Anterior cingulate cortex (tissue), 58 donors: ENCODE data around the gene MFSD2A.
"Not testable (repeated sequence)": the region's sequence is repeated elsewhere in the genome, so short reads cannot be mapped to it uniquely, and the experiment has no call there.

Source experiments
- DNase-seq, 58 donors: peaks; one replicate each; lab custom pipeline; 2025; lab: John Stamatoyannopoulos, UW

The MFSD2A gene

DNA sequence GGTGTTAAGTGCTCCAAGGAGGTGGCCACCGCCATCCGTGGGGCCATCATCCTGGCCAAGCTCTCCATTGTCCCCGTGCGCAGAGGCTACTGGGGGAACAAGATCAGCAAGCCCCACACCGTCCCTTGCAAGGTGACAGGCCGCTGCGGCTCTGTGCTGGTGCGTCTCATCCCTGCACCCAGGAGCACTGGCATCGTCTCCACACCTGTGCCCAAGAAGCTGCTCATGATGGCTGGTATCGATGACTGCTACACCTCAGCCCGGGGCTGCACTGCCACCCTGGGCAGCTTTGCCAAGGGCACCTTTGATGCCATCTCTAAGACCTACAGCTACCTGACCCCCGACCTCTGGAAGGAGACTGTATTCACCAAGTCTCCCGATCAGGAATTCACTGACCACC is 8.0 kb downstream of the MFSD2A start:
- DNase-seq, result not testable (repeated sequence)

DNA sequence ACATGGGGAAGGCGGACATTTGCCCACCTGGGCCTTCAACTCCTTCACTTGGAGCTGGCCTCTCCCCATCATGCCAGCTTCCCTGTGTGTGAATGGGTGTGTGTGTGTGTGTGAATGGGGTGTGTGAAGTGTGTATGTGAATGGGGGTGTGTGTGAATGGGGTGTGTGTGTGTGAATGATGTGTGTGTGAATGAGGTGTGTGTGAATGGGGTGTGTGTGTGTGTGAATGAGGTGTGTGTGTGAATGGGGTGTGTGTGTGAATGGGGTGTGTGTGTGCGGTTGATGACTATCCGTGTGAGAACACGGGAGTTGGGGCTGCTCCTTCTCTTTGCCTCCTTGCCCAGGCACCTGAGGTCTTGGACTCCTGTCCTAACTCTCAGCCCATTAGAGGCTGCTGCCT is 9.6 kb downstream of the MFSD2A start:
- no peak for DNase-seq

DNA sequence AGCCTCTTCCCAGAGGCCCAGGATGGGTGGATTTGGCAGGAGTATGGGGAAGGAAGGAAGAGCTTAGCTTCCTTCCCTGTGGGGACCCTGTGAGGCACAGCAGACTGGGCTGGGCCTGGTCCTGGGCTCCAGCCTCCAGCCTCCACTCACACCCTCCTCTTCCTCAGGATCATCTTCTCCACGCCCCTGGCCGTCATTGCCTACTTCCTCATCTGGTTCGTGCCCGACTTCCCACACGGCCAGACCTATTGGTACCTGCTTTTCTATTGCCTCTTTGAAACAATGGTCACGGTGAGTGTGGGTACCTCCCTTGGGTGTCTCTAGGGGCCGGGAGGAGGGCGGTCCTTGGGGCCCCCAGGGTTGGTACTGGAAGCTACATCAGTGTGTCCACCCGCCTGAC is 10.1 kb downstream of the MFSD2A start:
- DNase-seq, result no peak

DNA sequence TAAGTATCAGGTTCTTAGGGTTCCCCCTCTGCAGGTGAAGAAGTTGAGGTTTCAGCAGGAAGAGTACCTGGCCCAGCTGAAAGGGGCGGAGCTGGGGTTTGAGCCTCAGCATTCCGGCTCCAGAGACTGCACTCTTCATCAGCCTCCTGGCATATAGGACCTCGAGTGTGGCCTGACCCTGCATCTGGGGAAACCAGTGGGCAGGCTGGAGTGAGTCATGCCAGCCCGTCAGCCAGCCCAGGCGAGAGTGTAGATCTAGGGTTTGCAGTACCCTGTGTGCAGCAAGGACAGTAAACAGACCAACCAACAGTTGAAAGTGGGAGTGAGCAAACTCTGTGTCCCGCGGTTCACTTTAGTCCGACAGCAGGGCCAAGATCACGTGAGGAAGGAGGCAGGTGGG is 14.1 kb downstream of the MFSD2A start:
- no peak for DNase-seq

DNA sequence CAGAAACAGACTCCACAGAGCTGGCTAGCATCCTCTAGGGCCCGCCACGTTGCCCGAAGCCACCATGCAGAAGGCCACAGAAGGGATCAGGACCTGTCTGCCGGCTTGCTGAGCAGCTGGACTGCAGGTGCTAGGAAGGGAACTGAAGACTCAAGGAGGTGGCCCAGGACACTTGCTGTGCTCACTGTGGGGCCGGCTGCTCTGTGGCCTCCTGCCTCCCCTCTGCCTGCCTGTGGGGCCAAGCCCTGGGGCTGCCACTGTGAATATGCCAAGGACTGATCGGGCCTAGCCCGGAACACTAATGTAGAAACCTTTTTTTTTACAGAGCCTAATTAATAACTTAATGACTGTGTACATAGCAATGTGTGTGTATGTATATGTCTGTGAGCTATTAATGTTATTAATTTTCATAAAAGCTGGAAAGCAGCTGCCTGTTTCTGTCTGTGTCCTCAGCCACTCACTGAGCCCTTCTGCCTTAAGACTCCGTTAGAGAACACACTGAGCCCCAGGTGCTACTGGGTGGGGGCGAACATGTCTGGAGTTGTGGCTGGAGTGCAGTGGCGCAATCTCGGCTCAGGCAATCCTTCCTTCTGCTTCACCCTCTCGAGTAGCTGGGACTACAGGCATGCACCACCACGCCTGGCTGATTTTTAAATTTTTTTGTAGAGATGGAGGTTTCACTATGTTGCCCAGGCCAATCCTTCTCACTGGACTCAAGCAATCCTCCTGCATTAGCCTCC is 14.8 kb downstream of the MFSD2A start:
- no peak for DNase-seq

DNA sequence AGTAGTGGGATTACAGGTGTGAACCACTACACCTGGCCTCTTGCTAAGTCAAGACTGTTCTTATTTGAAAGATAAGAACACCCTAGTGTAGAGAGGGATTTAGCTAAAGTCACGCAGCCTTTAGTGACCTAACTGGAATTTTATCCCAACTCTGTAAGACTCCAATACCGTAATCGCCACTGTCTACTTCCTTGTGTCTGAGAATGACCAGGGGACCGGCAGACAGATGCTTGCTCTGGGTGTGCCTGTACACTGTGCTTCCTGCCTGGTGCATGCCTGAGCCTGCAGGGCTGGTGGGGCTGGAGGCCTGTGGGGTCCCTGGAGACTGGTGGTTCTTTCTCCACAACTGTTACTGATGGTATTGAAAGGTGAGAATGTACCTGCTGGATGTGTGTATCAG is 15.3 kb downstream of the MFSD2A start:
- DNase-seq, result no peak

DNA sequence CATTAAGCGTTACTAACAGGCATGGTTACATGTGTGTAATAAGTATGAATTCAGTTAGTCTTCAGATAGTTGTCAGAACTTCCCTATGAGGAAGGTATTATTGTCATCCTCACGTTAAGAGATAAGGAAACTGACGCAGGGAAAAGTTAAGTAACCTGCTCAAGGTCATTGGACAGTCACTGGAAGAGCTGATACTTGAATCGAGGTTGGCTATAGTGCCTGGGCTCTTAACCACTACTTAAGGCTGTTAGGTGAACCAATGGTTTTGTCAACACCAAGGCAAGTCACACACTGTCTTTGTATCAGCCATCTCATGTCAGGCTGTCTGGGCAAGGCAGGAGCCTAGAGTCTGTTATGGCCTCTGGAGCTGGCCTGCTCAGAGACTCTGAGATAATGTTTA is 16.2 kb downstream of the MFSD2A start:
- no peak for DNase-seq

DNA sequence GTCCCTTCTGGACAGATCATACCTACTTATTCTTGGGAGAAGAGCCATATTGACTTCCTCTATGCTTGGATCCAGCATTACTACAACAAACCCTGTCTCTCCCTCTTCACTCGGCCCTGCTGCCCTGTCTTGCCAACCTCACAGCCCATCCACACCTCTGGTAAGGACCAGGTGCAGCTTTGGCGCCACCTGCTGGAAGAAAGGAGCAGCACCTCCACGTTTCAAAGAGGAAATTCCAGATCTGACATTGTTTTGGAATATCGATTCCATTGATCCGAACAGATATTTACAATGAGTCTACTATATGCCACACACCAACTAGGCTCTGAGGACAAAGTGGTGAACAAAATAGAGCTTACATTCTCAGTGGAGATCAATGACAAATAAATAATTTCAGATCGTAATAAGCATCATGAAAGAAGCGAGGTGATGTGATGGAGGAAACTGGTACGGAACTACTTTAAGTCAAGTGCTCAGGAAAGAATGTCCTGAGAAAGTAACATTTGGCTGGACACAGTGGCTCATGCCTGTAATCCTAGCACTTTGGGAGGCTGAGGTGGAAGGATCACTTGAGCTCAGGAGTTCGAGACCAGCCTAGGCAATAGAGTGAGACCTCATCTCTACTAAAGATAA is 18.7 kb downstream of the MFSD2A start:
- peak in 51 of 58 donors; percentile 9 to 85 (median 45) for DNase-seq

DNA sequence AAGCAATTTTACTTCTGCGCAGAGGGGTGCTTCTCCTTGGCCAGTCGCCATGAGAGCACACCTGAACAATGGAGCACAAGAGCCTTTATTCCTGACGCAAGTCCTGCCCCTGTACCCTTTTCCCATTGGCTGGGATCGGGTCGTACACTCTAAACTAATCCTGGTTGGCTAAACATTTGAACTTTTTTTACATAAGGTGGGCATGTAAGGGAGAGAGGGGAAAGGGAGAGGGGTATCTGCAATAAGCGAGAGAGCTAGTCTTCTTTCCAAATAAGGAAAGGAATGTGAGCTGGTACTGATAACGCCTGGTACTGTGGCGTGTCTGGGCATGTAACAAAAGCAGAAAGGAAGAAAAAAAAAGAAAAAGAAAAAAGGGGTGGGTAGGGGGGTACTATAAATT is 21.8 kb downstream of the MFSD2A start:
- DNase-seq, result no peak

DNA sequence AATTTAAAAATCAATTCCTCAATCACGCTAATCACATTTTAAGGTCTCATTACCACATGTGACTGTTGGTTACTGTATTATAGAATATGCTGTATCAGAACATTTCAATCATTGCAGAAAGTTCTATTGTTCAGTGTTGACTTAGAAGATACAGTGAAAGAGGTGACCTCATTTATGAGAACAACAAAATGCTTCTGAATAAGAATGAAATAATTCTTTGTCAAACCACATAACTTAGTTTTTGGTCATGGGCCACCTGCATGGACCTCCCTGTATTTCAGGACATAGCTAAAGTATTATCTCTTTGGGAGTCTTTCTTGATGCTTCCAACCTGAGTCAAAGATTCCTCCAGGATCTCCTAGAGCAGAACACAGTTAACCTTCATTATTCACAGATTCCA is 22.3 kb downstream of the MFSD2A start:
- no peak for DNase-seq

DNA sequence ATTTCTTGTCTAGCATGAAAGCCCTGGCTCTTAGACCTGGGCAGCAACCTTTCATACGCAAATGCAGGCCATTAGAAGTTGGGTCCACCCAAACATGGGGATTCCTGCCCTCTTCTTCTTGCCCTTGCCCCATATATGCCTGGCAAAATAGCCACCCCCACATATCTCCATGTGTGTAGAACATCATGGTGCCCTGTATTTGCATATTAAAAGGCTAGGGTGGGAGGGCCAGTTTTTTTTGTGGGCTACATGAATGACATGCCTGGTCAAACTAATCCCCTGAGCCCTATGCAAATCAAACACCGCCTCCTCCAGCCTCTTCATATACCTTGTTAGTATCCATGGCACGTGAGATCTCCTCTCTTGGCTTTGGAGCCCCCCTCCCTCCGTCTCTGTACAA is 24.7 kb downstream of the MFSD2A start:
- DNase-seq, result no peak

DNA sequence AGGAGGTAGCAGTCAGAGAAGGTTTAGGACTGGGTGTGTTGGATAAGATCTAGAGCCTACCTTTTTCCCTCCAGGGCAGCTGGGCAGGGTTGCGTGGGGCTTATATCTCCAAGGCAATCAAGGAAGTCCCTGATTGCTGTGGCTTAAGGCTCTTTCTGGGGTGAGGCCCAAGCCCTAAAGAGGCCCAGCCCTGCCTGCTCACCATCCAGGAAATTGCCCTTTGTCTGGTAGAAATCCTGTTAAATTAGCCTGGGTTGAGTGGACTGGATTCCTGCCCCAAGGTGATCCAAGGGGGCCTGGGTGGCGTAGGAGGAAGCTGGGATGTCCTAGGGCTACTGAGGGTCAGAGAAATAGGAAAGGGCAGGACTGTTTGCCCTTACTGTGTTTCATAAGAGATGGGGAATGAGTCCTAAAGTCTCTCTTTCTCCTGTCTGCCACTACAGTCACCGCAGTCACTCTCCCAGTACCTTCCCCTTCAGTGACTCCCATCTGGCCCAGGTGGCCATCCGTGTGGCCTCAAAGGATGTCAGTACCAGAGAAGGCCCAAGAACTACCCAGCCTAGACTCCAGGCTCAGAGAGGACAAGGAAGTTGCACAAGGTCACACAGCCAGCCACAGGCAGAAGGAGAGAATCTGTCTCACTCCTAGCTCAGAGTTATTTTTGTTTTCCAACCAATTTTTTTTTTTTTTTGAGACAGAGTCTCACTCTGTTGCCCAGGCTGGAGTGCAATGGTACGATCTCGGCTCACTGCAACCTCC is 25.8 kb downstream of the MFSD2A start:
- no peak for DNase-seq

DNA sequence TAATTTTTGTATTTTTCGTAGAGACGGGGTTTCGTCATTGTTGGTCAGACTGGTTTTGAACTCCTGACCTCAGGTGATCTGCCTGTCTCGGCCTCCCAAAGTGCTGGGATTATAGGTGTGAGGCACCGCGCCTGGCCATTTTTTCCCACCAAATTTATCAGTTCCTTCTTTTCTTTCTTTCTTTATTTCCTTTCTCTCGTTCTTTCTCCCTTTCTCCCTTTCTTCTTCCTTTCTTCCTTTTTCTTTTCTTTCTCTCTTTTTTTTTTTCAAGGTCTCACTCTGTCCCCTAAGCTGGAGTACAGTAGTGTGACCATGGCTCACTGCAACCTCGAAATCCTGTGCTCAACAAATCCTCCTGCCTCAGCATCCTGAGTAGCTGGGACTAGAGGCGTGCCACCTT is 26.4 kb downstream of the MFSD2A start:
- no peak for DNase-seq

DNA sequence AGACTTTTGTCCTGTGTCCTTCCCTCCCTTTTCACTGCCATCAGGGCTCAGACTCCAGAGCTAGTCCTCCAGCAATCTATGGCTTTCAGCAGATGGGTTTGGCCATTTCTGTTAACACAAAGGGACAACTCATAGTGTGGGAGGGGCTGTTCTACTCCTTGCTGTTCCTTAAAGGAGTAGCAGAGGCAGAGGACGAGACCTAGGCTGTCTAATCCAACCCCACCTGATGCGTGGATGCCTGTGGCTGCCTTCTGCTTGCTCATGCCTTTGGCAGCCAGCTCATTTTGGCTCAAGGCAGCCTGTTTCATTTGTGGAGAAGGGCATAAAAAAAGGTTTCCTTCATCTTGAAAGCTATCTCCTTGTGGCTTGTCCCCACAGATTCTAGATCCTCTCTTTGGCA is 27.0 kb downstream of the MFSD2A start:
- DNase-seq, result no peak

DNA sequence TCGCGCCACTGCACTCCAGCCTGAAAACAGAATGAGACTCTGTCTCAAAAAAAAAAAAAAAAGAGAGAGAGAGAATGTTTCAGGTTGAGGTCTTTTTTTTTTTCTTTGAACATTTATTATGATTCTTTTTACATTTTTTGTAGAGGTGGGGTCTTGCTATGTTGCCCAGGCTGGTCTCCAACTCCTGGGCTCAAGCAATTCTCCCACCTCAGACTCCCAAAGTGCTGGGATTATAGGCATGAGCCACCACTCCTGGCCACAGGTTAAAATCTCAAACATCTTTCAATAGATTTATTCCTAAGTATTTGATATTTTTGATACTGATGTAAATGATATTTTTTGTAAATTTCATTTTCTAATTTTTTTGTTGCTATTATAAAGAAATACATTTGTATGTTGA is 29.5 kb downstream of the MFSD2A start:
- not testable (repeated sequence) for DNase-seq

DNA sequence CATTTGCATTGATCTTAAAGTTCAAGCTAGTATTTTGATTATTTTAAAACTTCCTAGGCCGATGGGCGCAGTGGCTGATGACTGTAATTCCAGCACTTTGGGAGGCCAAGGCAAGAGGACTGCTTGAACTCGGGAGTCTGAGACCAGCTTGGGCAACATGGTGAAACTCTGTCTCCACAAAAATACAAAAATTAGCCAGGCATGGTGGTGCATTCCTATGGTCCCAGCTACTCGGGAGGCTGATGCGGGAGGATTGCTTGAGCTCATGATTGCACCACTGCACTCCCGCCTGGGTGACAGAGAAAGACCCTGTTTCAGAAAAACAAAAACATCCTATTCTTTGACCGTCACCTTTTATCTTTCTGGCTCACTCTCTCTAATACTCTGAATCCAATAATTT is 30.0 kb downstream of the MFSD2A start:
- DNase-seq, result no peak

DNA sequence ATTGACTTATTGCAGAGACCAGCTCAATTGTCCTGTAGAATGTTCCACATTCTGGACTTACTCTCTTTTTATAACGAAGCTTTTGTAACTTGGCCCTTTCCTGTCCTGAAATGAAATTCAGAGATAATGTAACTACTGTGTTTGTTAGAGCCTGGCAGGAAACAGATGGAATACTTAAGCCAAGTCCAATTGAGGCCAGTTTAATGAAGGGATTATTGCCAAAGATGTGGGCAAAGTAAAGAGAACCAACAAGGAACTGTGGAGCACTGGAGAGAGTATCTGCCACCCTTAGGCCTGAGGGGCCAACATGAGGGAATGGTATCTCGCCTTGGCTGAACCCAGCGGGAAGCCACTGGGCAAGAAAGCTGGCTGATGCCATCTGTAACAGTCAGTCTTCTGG is 32.9 kb downstream of the MFSD2A start:
- peak in 4 of 58 donors; percentile 4 to 23 (median 5) for DNase-seq

DNA sequence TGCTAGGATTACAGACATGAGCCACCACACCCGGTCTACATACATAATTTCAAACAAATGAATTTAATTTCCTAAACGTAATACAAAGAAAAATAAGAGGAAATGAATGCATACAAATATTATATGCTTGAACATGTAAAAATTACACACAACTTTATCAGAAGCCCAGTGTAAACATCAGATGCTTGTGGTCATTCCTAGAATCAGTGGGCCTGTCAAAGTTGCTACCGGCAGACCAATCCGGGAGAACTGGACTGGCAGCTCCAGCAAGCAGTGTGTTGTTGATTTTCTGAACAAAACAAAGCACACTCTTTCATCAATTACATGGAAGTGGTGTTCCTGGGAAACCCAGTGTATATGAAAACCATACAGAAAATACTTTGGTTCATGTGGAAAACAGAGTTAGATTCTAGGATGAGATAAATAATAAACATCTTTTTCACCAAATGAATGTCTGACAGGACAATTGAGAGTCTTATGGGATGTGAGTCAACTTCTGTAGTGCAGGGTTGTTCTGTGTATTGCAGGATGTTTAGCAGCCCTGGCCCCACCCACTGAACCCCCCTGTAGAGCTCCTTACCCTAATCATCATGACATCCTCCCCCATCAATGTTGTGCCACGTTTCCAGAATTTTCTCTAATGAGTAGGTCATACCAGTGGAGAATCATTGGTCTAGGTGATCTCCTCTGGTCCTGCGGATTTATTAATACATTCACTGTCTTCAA is 33.8 kb downstream of the MFSD2A start:
- DNase-seq, result no peak

DNA sequence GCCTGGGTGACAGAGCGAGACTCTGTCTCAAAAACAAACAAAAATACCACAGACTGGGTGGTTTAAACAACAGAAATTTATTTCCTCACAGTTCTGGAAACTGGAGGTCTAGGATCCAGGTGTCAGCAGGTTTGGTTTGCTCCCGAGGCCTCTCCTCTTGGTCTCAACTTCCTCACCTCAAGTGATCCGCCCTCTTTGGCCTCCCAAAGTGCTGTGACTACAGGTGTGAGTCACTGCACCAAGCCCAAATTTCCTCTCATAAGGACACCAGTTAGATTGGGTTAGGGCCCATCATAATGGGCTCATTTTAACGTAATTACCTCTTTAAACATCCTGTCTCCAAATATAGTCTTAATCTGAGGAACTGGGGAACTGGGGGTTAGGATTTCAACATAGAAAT is 35.5 kb downstream of the MFSD2A start:
- DNase-seq, result no peak

DNA sequence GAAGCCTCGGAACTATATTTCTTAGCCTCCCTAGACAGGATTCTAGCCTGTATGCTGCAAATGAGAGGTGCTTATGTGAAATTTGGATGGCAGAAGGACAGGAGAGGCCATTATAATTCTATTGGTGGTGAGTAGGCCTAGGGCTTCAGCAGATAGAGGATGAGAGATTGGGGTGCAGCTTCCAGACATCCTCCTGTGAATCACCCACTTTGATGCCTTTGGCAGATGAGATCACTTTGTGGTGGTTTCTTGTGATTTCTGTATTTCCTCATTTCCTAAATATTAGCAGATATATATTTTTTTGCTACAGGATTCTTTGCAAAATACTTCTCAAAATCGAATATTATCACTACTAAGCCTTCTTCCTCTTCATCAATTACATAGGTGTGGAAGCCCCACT is 37.3 kb downstream of the MFSD2A start:
- no peak for DNase-seq

DNA sequence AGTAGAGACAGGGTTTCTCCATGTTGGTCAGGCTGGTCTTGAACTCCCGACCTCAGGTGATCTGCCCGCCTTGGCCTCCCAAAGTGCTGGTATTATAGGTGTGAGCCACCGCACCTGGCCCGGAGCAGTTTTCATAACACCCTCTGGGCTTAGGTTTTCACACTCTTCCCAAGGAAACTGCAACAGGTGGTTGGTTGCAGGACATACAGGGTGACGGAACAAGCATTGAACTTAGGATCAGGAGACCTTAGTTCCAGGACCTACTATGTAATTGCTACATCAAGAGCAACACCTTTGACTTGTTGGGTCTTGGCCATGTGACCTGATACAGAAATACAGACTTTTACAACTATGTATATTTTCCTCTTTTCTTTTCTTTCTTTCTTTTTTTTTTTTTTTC is 37.9 kb downstream of the MFSD2A start:
- DNase-seq, result no peak
